Activated CD4-positive, alpha-beta T cell treated with anti-CD3 and anti-CD28 coated beads, Interleukin-2, amount 50 U/mL, for 16 hours (primary cell): ENCODE measurements around the gene GJA4.
A peak's percentile ranks its signal among the peaks of the same experiment; 100 is the strongest.
"Not testable (repeated sequence)": the region's sequence is repeated elsewhere in the genome, so short reads cannot be mapped to it uniquely, and the experiment has no call there.

Experiments used
- DNase-seq: peaks from one replicate; pipeline ENCODE4 v3.0.0-alpha.2; 2020

Gene GJA4

DNA sequence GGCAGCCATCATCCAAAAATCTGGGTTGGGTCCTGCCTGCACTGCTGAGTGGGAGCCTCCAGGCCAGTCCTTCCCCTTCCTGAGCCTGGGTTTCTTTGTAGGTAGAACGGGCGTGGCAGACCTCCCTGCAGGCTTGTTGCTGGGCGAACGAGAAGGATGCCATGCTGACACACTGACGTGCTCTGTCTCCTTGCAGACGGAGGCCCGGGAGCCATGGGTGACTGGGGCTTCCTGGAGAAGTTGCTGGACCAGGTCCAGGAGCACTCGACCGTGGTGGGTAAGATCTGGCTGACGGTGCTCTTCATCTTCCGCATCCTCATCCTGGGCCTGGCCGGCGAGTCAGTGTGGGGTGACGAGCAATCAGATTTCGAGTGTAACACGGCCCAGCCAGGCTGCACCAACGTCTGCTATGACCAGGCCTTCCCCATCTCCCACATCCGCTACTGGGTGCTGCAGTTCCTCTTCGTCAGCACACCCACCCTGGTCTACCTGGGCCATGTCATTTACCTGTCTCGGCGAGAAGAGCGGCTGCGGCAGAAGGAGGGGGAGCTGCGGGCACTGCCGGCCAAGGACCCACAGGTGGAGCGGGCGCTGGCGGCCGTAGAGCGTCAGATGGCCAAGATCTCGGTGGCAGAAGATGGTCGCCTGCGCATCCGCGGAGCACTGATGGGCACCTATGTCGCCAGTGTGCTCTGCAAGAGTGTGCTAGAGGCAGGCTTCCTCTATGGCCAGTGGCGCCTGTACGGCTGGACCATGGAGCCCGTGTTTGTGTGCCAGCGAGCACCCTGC, 1.4 kb downstream of the GJA4 start:
- DNase-seq: no peak

GRCh38 chr1:34794790-34795180, 2.0 kb downstream of the GJA4 start:
- DNase-seq: no peak

DNA sequence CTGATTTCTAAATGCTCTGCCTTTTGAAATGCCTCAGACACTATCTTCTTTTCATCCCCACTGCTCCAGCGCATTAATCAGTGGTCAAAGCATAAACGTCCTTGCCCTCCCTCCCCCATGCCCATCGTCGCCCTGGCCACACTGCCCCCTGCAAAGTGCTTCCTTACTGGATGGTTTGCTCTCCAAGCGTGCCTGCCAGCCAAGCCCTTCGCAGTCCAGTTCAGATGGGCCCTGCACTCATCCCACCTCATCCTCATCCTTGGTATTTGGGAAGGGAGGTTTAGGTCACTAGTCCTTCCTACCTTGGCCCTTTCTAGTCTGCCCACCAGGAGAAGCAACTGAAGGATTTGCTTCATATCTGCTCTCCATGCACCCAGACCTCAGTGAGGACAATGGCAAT, 3.1 kb downstream of the GJA4 start:
- DNase-seq: no peak

DNA sequence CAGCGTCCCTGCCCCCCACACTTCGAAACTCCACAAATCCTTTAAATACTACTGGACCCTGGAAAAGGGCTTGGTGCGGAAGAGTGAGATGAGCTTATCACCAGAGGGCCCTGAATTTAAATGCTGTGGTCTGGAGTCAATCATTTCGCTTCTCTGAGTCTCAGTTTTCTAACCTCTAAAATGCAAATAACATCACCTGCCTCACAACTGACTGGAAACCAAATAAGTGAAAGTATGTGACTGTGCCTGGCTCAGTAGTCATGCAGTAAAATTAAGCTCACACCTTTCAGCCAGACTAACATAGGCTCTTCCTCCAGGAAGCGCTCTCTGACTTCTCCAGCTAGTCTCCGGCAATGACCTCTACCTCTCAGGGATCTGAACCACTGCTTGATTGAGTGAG, 4.2 kb downstream of the GJA4 start:
- no peak for DNase-seq

- peak; percentile 41 for DNase-seq
Observed at GRCh38 chr1:34800214-34800613, 7.4 kb downstream of the GJA4 start.

DNA sequence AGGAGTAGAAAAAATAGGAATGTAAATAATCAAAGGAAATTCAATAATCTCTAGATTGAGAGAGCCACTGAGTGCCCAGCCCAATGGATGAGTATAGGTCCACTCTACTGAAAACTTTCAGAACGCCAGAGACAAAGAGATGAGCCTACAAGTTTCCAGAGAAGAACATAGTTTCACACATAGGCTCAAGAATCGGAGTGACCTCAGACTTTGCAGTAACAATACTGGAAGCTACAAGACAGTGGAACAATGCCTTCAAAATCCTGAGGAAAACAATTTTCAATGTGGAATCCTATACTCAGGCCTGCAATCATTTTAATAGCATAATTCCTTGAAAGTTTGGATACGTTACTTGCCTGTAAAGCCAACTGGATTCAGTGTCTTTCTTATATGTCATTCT, 11.0 kb downstream of the GJA4 start:
- DNase-seq: no peak

DNA sequence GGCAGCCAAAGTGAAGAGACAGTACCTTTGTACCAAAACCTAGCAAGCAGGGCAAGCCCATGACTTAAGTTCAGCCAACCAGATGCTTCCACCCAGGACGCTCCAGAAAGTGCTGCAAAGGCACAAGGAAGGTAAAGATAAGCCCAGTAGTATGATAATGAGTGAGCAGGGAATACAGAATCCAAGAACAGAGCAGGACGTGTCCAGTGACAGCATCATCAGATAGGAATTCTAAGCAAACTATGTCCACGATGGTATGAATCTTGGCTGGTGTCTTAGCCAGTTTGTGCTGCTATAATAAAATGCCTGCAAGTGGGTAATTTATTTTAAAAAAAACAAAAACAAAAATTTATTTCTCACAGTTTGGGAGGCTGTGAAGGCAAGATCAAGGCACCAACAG, 13.6 kb downstream of the GJA4 start:
- DNase-seq: no peak

DNA sequence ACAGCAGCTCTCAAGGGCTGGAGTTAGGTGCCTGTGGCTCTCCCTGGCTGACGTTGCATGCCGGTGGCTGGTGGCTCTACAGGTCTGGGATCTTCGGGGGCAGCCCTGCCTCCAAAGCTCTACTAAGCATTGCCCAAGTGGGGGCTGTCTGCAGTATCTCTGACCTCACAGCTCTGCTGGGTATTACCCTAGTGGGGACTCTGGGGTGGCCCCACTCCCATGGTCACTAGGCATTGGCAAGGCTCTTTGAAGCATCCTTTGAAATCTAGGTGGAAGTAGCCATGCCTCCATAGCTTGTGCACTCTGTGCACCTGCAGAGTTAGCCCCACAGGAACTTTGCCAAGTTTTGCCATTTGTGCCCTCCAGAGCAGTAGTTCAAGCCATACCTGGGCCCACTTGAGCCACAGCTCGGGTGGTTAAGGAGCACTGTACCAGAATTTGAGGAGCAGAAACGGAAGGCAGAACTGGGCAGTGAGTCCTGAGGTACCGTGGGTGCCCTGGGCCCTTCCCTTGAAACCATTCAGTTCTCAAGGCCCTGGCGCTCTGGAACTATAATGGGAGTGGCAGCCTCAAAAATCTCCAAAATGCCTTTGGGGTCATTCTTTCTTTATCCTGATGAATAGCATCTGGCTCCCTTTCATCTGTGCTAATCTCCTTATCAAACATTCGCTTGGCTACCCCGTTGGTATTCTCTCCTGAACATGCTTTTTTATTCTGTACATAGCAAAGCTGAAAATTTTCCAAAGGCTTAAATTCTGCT, 15.4 kb downstream of the GJA4 start:
- no peak for DNase-seq

GRCh38 chr1:34810781-34811180, 18.0 kb downstream of the GJA4 start:
- DNase-seq: not testable (repeated sequence)

GRCh38 chr1:34816332-34816731, 23.5 kb downstream of the GJA4 start:
- no peak for DNase-seq

DNA sequence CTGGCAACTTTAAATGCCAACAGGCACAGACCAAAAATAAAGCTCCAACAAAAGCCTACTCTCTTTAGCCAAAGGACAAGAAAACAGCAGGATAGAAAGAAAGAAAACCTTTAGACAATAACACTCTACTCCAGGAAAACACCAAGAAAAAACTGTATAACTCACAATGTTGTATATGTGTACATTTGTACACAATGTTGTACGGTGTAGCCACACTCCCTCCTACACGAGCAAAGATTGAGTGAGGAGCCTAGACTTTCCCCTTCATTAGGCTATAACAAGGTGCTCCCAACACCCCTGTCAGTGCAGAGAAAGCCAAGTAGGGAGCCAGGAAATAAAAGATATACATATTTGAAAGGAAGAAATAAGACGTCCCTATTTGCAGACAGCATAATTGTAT, 24.0 kb downstream of the GJA4 start:
- DNase-seq: no peak

DNA sequence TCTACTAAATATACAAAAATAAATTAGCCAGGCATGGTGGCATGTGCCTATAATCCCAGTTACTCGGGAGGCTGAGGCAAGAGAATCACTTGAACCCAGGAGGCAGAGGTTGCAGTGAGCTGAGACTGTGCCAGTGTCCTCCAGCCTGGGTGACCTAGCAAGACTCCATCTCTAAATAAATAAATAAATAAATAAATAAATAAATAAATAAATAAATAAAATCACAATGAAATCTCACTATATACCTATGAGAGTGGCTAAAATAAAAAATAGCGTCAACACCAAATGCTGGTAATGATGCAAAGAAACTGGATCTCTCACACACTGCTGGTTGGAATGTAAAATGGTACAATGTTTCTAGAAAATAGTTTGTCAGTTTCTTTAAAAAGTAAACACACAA, 26.1 kb downstream of the GJA4 start:
- not testable (repeated sequence) for DNase-seq

DNA sequence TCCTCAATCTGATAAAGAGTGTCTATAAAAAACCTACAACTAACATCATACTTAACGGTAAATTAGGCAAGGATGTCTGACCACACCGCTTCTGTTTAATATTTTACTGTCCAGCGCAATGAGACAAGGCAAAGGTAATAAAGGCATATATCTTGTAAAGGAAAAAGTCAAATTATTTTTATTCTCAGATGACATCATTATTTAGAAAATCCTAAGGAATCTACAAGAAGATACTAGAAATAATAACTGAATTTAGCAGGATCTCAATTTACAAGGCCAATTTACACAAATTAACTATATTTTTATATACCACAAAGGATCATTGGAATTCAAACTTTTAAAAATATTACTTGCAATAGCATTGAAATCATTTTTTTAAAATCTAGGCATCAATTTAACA, 29.4 kb downstream of the GJA4 start:
- DNase-seq: no peak

DNA sequence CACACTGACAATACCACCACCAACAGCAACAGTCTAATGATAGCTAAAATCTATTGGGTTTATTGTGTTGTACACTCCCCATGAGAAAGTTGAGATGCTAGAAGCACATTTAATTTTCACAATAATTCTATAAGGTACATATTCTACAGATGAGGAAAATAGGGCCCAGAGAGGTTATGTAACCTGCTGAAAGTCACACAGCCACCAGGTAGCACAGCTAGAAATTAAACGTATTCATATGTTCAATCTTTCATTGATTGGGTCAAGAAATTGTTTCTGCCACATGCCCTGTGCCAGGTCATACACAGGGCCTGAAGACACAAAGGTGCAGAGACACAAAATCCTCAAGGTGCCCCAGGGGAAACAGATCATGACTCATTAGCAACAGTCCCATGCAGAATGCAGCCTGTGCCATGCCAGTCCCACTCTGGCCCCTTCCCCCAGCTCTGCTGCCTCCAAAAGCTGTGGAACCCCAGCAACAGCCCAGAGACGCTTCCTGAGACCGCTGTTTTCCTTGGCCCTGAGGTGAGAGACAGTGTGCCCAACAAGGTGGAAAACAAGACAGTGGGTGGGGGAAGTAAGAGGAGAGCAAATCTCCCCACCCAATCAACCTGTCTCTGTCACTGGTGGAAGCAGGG, 32.1 kb downstream of the GJA4 start:
- DNase-seq: no peak

DNA sequence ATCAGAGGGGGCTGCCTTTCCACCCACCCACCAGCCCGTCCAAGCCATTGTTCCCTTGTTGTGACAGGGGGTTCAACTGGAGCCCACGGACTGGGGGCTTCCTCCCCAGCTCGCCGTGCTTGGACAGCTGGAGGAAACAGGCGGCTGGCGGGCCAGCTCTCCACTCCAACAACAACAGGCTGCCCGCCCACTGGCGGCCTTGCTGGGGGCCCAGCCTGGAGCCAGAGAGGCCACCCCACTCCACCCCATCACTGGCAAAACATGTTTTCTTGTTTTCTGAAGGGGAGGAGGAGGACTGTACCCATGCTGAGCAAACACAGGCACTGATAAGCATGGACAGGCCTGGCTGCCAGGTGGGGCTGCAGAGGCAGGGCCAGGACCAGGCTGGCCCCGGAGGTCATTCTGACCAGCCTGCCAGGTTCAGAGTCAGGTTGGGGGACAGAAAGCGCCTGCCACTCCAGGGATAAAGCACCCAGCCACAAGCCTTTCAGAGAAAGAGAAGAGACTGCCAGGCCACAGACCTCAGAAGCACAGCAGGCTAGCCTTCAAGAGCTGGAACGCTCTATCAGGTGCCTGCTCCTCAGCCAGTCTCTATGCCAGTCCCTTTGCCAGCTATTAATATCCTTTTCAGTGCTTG, 32.8 kb downstream of the GJA4 start:
- DNase-seq: no peak

DNA sequence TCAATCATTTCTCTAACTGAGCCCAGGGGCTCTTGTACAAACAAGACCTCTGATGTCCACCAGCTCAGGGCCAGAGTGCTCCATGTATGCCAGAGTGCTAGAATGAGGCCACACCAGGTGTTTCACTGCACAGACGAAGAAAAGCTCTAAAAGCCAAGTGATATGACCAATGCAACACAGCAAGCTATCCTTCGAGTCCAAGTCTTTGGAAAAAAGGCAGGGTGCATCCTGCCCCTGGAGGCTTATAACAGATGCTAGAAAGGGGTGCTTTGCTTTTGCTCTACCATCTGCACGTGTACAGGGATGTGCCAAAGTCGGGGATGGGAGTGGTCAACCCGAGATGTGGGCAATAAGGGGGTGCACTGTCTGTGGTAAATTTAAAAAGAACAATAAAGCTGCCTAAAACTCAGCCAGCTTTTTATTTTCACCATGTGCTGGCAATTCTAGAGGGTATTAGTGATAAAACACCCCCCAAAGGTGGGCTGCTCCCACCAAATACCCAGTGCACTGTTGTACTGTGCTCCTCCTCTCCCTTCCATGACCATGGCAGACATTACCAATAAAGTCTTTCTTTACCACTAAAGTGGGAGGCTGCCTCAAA, 34.6 kb downstream of the GJA4 start:
- DNase-seq: no peak

DNA sequence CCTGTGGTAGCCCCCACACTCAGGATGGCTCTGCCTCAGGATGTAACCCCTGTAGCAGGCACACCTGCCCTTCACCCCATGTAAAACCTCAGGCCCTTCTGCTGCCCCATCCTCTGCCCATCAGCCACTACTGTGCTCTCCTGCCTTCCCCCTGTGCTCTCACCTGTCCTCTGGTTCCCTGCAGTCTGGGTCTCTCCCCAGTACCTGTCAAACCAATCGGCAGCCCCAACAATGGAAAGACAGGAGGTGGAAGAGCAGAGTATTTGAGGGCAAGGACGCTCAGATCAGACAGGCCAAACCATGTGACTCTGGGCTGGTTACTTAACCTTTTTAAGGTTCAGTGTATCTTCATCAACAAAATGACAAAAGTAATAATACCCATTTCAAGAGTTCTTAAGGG, 35.8 kb downstream of the GJA4 start:
- no peak for DNase-seq

DNA sequence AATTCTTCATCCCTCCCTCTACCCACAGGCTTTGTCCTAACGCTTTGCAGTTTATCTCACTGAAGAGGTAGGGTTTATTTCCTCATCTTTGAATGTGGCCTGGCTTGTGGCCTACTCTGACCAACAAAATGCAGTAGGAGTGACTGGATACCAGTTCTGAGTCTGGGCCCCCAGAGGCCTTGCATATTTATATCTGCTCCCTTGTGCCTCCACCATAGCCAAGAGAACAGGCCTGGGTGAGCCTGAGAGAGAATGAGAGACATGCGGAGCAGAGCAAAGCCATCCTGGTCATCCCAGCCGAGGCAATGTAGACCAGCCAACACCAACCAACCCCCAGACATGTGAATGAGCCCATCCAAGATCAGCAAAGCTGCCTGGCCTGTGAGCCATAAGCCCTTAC, 36.5 kb downstream of the GJA4 start:
- DNase-seq: no peak

DNA sequence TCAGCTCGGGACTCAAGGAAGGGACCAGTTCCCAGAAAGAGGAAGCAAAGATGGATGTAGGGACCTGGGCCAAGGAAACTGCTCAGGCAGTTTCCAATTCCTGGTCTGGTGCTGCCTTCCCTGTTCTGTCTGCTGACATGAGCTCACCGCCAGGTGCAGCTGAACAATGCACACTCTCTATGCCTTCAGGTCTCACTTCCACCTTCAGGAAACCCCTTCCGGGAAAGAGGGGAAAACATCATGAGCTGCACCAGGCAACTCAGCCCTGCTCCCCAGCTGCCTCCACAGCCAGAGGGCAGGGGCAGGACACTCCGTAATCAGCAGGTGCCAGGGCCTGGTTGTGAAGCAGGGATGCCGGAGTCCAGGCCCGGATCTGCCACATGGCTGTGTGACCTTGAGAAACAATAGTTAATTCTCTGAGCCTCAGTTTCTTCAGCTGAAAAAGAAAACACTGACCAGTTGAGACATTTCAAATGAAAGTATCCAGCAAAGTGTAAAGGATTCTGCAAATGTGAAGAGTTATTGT, 39.0 kb downstream of the GJA4 start:
- no peak for DNase-seq

DNA sequence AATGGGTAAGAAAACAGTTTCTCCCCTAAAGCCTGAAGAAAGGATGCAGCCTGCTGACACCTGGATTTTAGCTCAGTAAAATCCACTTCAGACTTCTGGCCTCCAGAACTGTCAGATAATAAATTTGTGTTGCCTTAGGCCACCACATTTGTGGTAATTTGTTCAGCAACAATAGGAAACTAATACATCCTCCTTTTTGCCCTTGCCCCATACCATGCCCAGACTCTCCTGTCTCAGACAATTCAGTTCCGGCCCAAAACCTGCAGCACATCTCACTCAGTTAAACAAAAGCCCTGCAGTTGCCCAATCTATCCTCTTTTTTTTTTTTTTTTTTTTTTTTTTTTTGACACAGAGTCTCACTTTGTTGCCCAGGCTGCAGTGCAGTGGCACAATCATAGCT, 40.9 kb downstream of the GJA4 start:
- no peak for DNase-seq

DNA sequence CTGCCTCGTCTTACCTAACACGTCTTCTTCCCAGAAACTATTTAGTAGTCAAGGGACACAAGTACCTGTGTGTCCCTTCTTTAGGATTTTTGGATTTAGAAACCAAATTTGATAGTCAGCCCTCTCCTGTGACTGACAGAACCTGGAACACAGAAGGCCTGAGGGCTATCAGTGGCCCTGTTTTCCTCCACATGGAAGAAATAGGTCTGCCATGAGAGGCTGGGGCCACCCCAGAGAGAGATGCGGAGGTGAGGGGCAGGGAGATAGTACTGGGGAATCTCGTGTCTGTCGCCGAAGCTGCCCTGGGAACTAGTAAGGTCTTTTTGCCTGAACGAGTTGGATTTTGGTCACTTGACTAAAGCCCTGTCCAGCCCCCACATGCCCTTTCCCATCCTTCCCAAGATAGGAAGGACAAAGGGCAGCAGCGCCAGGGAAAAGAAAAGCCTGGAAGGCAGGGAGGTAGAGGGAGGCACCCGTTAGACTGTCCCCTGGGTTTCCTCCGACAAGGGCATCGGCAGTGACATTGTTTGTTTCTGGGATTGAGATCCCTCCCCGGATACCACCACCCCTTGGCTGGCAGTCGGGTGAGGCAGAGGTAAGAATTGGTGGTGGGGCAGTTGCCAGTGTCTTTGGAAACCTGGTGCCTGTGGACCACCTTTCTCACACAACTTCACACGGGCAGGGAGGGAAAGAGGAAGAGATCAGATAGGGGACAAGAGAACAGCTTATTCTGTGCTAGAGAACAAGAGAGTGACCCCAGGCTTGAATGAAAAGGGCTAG, 46.9 kb downstream of the GJA4 start:
- DNase-seq: no peak

DNA sequence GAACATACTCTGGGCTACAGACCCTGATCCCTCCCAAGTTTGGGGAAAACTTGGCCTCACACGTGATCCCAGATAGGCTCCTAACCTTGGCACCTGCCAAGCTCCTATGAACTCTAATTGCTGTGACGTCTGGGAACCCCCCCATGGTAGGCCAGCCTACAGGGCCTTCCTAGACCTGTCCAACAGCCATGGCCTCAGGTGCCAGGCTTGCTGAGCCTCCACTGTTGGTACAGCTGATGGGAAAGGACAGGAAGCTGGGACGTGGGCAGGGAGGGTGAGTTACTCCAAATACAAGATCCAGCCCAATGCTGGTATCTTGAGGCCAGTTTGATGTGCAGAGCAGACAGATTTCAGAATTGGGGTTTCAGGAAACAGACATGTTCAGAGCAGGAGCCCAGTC, 47.6 kb downstream of the GJA4 start:
- no peak for DNase-seq
